Epithelial cell of esophagus (primary cell): ENCODE measurements around the gene JOSD2.

Source experiments
- DNase-seq: peaks from one replicate; pipeline ENCODE4 v3.0.0; 2010; ENCODE audit warnings: low read depth
- H3K4me3 ChIP-seq: 2 replicates; pipeline ENCODE4 v1.5.1; 2011; ENCODE audit warnings: mild to moderate bottlenecking, low read length, control low read depth
- CTCF ChIP-seq: IDR thresholded peaks from 2 replicates; pipeline ENCODE4 v1.5.1; 2011; ENCODE audit warnings: low read depth, mild to moderate bottlenecking, low read length, control low read depth, inconsistent platforms; ENCODE audit not compliant: insufficient read depth; ENCODE audit errors: missing control alignments

Gene JOSD2

GRCh38 chr19:50459067-50459456 lies 51.9 kb downstream of the JOSD2 start:
- no peak for TF ChIP-seq CTCF

GRCh38 chr19:50458396-50459066 lies 52.5 kb downstream of the JOSD2 start:
- TF ChIP-seq CTCF = no peak
- no peak overlapping the region for H3K4me3 ChIP-seq
- DNase-seq = no peak

More at GRCh38 chr19:50459067-50459456, 51.9 kb downstream of the JOSD2 start:
- H3K4me3 ChIP-seq = no peak overlapping the region
- DNase-seq = no peak

GRCh38 chr19:50457300-50457699 lies 53.7 kb downstream of the JOSD2 start:
- TF ChIP-seq CTCF = no peak
- no peak overlapping the region for H3K4me3 ChIP-seq
- DNase-seq = no peak
